HepG2 (cell line): Measurements from ENCODE around the gene ICE2. TPM values are rescaled to one million over a fixed set of nuclear protein-coding genes. Genes with fewer than 3 reads are reported as not detected.
A peak's percentile ranks its signal among the peaks of the same experiment; 100 is the strongest.

Experiments used
- AGO2 ChIP-seq: fragments of 200-400 bp; formaldehyde crosslinking; optimal IDR thresholded peaks from 2 replicates; pipeline ENCODE3; 2017; ENCODE audit warnings: mild to moderate bottlenecking, low read depth, low read length, moderate library complexity
- BRD4 ChIP-seq: sonication (generic); formaldehyde crosslinking; IDR thresholded peaks from 2 replicates; pipeline ENCODE4 v1.4.0; 2020; ENCODE audit warnings: missing genetic modification reagents
- CBFB ChIP-seq: sonication (generic); formaldehyde crosslinking; IDR thresholded peaks from 2 replicates; pipeline ENCODE4 v1.4.0; 2020; ENCODE audit warnings: missing genetic modification reagents
- CEBPG ChIP-seq: IDR thresholded peaks from 2 replicates; pipeline ENCODE4 v1.6.1; 2016
- HIC2 ChIP-seq: sonication (generic); formaldehyde crosslinking; IDR thresholded peaks from 2 replicates; pipeline ENCODE4 v1.9.0; 2022; ENCODE audit warnings: low read depth, missing genetic modification reagents
- ISX ChIP-seq: sonication (generic); formaldehyde crosslinking; conservative IDR thresholded peaks from 2 replicates; pipeline ENCODE4 v1.5.0; 2020; ENCODE audit warnings: missing genetic modification reagents
- KAT7 ChIP-seq: IDR thresholded peaks from 2 replicates; pipeline ENCODE4 v1.6.1; 2018; ENCODE audit warnings: borderline replicate concordance, missing compliant biosample characterization
- MLX ChIP-seq: IDR thresholded peaks from 2 replicates; pipeline ENCODE4 v1.6.1; 2016
- MTA3 ChIP-seq: sonication (generic); formaldehyde crosslinking; IDR thresholded peaks from 2 replicates; pipeline ENCODE4 v1.4.0; 2020; ENCODE audit warnings: missing genetic modification reagents
- PCBP1 ChIP-seq: fragments of 200-400 bp; formaldehyde crosslinking; IDR thresholded peaks from 2 replicates; pipeline ENCODE4 v1.6.1; 2017; ENCODE audit warnings: mild to moderate bottlenecking, low read depth, low read length, borderline replicate concordance
- SCMH1 ChIP-seq: sonication (generic); formaldehyde crosslinking; IDR thresholded peaks from 2 replicates; pipeline ENCODE4 v1.9.0; 2021; ENCODE audit warnings: missing genetic modification reagents, mild to moderate bottlenecking, borderline replicate concordance
- TBP ChIP-seq: sonication (generic); formaldehyde crosslinking; IDR thresholded peaks from 2 replicates; pipeline ENCODE4 v1.5.0; 2020; ENCODE audit warnings: missing genetic modification reagents
- ZBTB34 ChIP-seq: sonication (generic); formaldehyde crosslinking; IDR thresholded peaks from 2 replicates; pipeline ENCODE4 v1.8.0; 2022; ENCODE audit warnings: mild to moderate bottlenecking, missing genetic modification reagents
- ZC3H13 ChIP-seq: sonication (generic); formaldehyde crosslinking; IDR thresholded peaks from 2 replicates; pipeline ENCODE4 v1.8.1; 2023; ENCODE audit warnings: mild to moderate bottlenecking, missing genetic modification reagents, moderate library complexity
- ZNF609 ChIP-seq: sonication (generic); formaldehyde crosslinking; IDR thresholded peaks from 2 replicates; pipeline ENCODE4 v1.4.0; 2020; ENCODE audit warnings: mild to moderate bottlenecking, missing genetic modification reagents, borderline replicate concordance
- ZNF737 ChIP-seq: sonication (generic); formaldehyde crosslinking; IDR thresholded peaks from 2 replicates; pipeline ENCODE4 v1.5.0; 2020; ENCODE audit warnings: missing genetic modification reagents, mild to moderate bottlenecking, borderline replicate concordance
- polyA plus RNA-seq, 8 experiments: library from polyadenylated mRNA; depleted of rRNA in 3 of 8; stranded (reverse) in 7 of 8; unstranded in 1 of 8; fragments of >200 nt; fragmentation: Illumina TruSeq in 4 of 8; extraction: Trizol in 4 of 8; gene quantifications; 2 replicates each; pipeline versions ENCODE4 v1.2.1 to v1.2.3, GENCODE V29; 2011 to 2016; ENCODE audit warnings: low read depth in 4 of 8, missing spikeins in 1 of 8, mixed read lengths in 1 of 8; ENCODE audit not compliant: insufficient read depth in 1 of 8
- total RNA-seq, 5 experiments: library from RNA; depleted of rRNA; stranded (reverse); fragments of >200 nt; fragmentation: Illumina TruSeq; extraction: Trizol; gene quantifications; 2 replicates each; pipeline ENCODE4 v1.2.3, GENCODE V29; 2016; ENCODE audit warnings: low read depth in 1 of 5
- TF ChIP-seq, protein P1 (sequence below): IDR thresholded peaks from 2 replicates; pipeline ENCODE4 v1.6.1; 2016; ENCODE audit warnings: missing biosample characterization, missing genetic modification reagents, low read depth
- TF ChIP-seq, protein P2 (sequence below): IDR thresholded peaks from 2 replicates; pipeline ENCODE4 v1.6.1; 2018; ENCODE audit warnings: missing genetic modification reagents, mild to moderate bottlenecking, missing compliant biosample characterization

ICE2 gene
- total and polyA plus RNA-seq, 2 of the 13 experiments (the other 11 are each of a cell fraction or from before 2014, with no cell fraction given), result 24.8 to 26.4 TPM

- TF ChIP-seq HIC2 (CRISPR knock-in tag) (no peak), ZC3H13 (CRISPR knock-in tag) (no peak), ZNF737 (CRISPR knock-in tag) (no peak), CEBPG (peak; percentile 99), CBFB (CRISPR knock-in tag) (peak; percentile 61; the same call in 1 of the 2 replicates), ZNF609 (peak; percentile 84), MTA3 (no peak), SCMH1 (no peak), ISX (CRISPR knock-in tag) (no peak), AGO2 (no peak), ZBTB34 (CRISPR knock-in tag) (no peak; the same call in 1 of the 2 replicates), BRD4 (CRISPR knock-in tag) (no peak), MLX (peak; percentile 87; the same call in 1 of the 2 replicates), PCBP1 (no peak), TBP (no peak), KAT7 (peak; percentile 75; the same call in 1 of the 2 replicates)
- TF ChIP-seq, protein P1, sequence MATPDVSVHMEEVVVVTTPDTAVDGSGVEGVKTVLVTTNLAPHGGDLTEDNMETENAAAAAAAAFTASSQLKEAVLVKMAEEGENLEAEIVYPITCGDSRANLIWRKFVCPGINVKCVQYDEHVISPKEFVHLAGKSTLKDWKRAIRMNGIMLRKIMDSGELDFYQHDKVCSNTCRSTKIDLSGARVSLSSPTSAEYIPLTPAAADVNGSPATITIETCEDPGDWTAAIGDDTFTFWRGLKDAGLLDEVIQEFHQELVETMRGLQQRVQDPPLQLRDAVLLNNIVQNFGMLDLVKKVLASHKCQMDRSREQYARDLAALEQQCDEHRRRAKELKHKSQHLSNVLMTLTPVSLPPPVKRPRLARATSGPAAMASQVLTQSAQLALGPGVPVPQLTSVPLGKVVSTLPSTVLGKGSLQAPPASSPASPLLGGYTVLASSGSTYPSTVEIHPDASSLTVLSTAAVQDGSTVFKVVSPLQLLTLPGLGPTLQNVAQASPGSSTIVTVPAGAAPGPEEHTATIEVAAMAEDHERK (CRISPR knock-in tag), result no peak
- TF ChIP-seq, protein P2, sequence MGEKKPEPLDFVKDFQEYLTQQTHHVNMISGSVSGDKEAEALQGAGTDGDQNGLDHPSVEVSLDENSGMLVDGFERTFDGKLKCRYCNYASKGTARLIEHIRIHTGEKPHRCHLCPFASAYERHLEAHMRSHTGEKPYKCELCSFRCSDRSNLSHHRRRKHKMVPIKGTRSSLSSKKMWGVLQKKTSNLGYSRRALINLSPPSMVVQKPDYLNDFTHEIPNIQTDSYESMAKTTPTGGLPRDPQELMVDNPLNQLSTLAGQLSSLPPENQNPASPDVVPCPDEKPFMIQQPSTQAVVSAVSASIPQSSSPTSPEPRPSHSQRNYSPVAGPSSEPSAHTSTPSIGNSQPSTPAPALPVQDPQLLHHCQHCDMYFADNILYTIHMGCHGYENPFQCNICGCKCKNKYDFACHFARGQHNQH, result peak; percentile 92
These were observed 99.2 kb downstream of the ICE2 start (continued) for GRCh38 chr15:60379525-60380274.
